ENCODE data around the gene COL4A2.

DNA sequence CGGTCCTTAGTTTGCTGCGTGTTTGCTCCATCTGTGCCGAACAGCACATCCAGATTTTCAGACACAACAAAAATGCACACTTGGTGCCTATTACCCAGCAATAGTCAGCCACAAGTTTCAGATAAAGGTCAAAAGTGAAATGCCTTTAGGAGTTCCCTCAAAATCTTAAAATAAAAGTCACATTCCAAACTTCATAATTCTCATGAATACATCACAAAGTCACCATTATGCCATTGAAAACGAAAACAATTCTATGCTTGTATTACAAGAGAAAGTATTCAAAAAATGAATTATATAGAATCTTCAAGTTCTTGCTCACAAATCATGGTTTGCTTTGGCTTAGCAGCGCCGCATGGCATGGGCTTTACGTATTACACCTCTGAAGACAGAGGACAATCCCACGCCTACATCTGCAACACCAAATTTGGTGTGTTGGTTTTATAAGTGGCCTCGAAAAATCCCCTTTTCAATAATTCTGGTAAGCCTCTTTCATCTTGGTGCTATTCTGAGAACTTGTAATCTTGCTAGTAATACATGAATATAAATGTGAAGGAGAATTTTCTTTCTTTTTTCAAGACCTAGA is 26.8 kb upstream of the COL4A2 start:
- TF ChIP-seq EZH2 (IDR thresholded peaks at IDR 0.05; ENCODE audit: insufficient read depth, poor library complexity, severe bottlenecking) (no peak), EZH2phosphoT487 (IDR thresholded peaks at IDR 0.05; ENCODE audit: insufficient read depth, low read depth) (no peak)
